Hematopoietic multipotent progenitor cell treated with erythropoietin and hydrocortisone succinate and interleukin-3 and kit ligand, for 17 days (in vitro differentiated cells): ENCODE measurements around the gene SDHC.
A peak's percentile ranks its signal among the peaks of the same experiment; 100 is the strongest.
"Not testable (repeated sequence)": the region's sequence is repeated elsewhere in the genome, so short reads cannot be mapped to it uniquely, and the experiment has no call there.

Experiments
- DNase-seq: peaks from one replicate; pipeline ENCODE4 v3.0.0-alpha.2; 2015; ENCODE audit warnings: low spot score

SDHC gene

DNA sequence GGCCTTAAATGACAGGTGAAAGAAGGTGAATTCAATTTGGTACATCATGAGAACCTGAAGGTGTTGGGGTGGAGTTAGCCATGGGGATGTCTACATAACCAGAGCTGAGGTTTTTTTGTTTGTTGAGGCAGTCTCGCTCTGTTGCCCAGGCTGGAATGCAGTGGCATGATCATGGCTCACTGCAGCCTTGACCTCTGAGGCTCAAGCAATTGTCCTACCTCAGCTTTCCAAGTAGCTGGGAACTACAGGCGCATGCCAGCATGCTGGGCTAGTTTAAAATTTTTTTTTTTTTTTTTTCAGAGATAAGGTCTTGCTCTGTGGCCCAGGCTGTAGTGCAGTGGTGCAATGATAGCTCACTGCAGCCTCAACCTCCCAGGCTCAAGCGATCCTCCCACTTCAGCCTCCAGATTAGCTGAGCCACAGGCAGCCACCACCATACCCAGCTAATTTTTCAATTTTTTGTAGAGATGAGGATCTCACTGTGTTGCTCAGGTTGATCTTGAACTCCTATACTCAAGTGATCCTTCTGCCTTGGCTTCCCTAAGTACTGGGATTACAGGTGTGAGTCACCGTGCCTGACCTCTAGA lies 2.5 kb upstream of the SDHC start:
- DNase-seq: no peak

DNA sequence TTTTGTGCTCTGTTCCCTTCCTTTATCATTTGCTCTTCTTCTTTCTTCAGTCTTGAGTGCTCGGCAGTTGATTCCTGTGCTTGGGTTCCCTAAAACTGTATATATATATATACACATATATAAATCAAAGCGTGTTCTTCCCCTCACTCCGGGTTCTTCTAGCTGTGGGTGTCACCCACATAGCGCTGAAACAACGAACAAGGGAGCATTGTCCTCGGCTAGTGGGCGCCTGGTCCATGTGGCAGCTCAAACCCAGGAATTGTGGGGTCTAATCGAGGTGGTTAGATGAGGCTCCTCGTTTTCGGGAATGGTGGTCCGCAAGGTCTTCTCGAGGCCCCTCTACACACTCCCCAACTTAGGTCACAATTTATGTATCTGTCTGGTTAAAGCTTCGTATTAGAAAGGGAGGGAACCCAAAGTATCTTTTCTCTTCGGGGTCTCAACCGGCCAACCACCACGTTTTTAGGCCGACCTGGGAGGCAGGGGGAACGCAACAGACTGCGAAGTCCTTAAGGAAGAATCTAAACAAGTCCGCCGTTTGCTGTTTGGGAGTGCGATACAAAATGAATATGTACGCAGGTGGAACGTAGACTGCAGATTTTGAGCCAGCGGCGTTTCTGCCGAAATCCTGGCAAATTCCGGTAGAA lies 504 bp upstream of the SDHC start:
- no peak for DNase-seq

DNA sequence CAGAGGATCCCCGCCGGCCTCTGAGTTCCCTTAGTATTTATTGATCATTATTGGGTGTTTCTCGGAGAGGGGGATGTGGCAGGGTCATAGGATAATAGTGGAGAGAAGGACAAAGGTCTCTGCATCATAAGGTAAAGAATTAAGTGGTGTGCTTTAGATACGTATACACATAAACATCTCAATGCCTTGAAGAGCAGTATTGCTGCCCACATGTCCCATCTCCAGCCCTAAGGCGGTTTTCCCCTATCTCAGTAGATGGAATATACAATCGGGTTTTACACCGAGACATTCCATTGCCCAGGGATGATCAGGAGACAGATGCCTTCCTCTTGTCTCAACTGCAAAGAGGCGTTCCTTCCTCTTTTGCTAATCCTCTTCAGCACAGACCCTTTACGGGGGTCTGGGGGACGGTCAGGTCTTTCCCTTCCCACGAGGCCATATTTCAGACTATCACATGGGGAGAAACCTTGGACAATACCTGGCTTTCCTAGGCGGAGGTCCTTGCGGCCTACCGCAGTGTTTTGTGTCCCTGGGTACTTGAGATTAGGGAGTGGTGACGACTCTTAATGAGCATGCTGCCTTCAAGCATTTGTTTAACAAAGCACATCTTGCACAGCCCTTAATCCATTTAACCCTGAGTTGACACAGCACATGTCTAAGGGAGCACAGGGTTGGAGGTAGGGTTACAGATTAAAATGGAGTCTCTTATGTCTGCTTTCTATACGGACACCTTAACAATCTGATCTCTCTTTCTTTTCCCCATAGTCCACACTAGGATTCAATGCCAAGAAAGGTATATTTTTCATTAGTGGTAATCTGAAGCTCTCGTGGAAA lies 1.9 kb downstream of the SDHC start:
- not testable (repeated sequence) for DNase-seq

DNA sequence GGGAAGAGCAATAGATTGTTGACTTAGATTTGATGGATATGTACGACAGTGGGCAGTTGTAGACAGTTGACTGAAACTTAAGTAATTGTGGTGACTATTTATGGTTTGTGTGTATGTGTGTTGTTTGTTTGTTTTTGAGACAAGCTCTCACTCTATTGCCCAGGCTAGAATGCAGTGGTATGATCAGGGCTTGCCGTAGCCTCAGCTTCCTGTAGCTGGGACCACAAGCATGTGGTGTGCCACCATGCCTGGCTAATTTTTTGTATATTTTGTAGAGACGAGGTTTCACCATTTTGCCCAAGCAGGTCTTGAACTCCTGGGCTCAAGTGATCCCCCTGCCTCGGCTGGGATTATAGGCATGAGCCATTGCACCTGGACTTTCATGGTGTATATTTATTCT lies 9.8 kb downstream of the SDHC start:
- no peak for DNase-seq

DNA sequence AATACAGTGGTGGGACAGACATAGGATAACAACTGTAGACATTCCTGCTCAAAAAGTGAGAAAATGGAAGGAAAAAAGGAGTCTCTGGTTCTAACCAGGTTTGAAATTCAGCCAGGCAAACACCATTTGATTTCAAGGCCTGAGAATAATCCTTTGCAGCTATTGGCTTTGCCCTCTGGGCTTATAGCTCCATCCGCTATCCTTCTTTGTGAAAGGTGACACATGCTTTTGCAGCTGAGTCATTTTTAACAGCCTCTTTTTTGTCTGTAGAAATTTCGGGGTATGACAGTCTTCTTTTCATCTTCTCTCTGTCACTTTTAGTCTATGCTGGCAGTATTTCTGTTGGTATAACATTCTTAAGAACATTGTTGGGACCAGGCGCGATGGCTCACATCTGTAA lies 16.2 kb downstream of the SDHC start:
- no peak for DNase-seq

DNA sequence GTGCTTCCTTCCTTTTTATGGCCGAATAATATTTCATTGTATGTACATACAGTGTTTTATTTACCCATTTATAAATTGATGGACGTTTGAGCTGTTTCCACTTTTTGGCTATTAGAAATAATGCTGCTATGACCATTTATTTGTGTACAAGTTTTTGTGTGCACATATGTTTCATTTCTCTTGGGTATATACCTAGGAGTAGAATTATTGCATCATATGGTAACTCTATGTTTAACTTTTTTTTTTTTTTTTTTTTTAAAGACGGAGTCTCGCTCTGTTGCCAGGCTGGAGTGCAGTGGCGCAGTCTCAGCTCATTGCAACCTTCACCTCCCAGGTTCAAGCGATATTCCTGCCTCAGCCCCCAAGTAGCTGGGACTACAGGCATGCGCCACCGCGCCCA lies 19.0 kb downstream of the SDHC start:
- no peak for DNase-seq

DNA sequence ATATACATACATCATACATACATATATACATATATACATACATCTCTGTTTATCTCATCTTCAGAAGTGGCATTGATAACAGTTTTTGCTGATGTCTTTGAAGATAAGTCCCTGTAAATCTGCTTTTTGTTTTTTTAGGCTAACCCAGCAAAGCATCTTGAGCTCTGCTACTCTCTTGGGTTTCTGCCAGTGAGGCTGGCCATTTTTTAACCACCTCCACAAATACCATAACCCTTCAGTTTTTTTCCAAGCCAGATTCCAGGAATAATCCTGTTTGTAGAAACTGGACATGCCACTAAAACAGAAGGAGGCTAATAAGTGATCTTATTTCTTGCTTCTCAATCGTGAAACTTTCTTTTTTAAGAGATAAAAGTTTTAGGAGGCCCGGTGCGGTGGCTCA lies 21.6 kb downstream of the SDHC start:
- DNase-seq: no peak

DNA sequence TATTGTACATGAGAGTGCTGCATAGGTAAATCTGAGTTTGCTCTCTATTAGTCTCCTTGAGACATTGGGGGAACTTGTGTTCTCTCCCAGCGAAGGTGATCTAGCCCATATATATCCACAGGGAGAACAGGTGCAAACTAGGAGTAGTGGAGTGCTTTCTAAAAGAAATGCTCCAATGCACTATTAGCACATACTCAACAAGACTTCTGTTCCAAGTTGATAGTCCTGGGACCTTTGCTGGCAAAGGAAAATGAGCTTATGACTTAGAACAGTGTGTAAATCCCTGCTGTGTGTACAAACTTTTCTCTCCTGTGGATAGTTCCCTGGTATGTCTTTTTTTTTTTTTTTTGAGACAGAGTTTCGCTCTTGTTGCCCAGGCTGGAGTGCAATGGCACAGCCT lies 28.0 kb downstream of the SDHC start:
- DNase-seq: no peak

DNA sequence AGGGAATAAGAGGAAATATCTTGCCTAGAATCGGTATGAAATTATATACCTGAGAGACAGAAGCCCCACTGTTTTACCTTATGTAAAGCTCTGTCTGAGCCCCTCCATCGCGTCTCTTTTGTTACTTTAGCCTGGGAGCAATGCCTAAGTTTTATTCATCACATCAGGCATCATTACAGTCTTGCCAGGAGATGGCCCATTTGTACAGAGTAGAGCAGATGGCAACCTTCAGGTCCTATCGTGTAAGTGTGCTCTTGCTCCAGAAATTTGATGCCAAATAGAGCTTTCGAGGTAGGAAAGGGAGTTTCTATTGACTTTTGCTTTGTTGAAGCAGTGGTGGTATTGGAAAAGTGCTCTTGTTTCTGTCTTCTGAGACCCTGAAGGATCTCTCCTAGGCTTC lies 28.6 kb downstream of the SDHC start:
- DNase-seq: no peak

DNA sequence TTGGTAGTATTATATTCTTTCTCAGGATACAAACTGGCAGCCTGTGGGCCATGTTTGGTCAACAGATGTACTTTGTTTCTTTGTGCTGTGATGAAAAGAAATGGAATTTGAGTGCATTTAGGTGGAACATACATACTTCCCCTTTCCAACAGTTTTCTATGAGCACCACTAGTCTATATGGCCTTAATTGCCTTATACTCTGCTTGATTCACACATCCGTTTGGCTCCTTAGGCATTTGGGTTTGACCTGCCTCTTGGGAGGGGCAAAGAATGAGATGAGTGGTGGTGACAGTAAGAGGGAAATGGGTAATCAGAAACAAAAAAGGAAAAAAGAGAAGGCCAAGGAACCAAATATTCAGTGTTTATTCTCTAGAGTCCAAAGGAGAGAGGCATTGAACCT lies 36.5 kb downstream of the SDHC start:
- DNase-seq: no peak

DNA sequence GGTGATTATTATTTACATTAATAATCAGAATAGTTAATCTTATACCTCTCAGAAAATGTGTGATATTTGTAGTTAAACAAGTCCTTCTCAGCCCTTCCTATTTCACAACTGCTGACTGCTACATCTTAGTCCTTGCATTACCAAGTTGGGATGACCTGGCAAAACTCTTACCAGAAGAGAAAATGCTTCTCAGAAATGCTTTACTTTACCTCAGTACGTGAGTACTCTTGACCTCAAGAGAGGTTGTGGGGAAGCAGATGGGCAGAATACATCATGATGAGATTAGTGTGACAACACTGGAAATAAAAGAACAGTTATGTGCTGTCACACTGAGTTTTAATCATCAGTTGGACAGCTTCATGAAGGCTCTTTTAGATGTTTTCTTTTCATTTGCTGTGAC lies 37.3 kb downstream of the SDHC start:
- DNase-seq: no peak

DNA sequence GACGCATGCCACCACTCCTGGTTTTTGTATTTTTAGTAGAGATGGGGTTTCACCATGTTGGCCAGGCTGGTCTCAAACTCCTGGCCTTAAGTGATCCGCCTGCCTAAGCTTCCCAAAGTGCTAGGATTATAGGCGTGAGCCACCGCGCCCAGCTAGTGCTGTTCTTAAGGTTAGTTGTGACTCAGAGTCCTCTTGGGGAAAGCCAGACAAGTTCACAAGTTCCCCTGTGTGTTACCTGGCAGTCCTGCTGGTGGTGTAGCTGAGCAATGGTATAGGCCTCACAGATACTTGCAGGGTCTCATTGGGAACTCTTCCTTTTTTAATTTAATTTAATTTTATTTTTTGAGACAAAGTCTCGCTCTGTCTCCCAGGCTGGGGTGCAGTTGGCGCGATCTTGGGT lies 42.9 kb downstream of the SDHC start:
- no peak for DNase-seq

DNA sequence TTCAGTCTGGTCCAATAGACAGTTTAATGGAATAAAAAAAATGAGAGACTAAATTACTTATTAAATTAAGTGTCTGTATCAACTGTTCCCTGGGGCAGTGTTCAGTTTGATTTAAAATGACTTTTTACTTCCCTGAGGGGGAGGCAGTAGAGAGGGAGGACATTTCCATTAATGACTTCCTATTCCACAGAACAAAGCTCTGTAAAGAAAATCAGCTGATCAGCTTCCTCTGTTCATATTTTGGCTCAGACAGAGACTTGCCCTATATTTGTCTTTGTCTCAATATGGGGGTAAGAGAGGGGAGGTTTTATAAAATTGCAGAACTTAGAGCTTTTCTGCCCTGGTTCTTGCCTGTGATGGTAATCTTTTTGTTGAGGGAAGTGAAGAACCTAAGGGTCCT lies 45.1 kb downstream of the SDHC start:
- no peak for DNase-seq

DNA sequence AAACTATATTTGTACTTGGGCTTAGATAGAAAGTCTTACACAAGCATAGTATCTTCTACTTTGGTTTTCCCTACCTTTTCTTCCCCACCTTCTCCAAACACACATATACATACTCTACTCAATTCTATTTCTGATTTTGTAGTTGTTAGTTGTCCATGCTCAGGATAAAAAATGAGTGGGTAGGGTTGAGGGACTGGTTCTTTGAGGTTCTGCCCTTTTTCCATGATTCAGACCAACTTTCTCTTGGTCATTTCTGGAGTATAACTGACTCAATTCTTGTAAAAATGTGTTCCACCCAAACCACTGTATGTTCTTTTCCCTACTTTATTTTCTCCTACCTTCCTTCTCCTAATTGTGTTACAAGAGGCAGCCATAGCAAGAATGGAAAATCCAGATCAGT lies 50.2 kb downstream of the SDHC start:
- no peak for DNase-seq

DNA sequence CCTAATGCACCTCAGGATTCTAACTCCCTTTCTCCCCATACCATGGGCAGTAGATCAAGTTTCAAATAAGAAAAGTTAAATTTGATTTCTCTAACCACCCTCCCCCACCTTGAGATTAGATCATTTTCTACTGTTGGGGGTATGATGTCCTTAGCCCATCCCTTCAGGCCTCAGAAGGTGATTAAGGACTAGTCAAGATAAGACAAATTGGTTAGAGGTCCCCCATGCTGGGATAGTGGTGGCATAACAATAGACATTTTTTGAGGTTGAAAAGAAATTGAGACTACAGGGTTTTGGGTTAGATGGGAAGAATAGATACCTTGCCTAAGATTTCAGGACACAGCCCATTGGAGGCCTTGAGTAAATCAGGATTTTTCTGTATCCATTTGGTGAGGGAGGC lies 51.0 kb downstream of the SDHC start:
- no peak for DNase-seq

DNA sequence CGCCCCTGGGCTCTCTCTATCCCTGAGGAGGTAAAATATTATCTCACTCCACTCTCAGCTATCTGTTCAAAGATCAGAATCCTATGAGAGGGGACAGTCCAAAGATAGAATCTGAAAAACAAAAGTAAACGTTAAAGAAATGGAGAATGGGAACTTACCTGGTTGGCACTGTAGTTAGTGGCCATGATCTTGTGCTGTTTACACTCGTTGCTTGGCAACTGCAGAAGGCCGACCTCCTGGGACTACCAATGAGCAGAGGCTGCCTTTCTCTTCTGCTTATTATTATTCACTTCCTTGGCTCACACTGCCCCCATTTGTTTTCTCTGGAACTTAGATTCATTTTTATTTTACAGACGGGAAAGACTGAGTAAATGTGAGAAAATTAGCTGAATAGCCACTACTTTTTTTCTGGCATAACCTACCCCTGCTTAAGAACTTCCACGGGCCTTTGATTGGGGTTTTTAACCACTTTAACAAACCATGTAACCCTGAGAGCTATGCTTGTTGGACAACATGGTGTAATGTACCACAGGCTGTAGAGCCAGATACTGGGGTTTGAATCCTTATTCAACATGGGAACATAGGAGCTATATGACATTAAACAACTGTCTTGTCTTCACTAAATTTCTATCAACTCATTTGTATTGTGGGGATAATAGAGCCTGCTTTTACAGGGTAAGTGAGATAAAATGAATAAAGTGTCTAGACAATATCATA lies 53.7 kb downstream of the SDHC start, which contains the start of gene CFAP126:
CFAP126 (minus strand) TSS at position 193 of the 717 bp plus-strand sequence; CDS start at position 185, 8 bp downstream.
- no peak for DNase-seq

DNA sequence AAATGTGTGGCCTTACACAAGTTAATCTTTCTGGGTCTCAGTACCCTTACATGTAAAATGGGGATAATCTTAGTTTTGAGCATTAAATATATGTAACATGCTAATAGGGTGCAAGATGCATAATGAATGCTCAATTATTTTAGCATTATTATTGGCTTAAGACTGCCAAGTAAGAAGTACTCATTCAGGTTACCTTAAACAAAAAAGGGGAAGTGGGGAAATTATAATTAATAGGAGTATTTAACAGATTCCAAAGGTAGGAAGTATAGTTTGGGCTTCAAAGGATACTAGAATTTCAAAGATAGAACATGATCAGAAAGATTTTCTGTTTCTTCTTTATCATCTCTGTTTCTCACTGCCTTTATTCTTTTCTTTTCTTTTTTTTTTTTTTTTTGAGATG lies 59.3 kb downstream of the SDHC start:
- no peak for DNase-seq

DNA sequence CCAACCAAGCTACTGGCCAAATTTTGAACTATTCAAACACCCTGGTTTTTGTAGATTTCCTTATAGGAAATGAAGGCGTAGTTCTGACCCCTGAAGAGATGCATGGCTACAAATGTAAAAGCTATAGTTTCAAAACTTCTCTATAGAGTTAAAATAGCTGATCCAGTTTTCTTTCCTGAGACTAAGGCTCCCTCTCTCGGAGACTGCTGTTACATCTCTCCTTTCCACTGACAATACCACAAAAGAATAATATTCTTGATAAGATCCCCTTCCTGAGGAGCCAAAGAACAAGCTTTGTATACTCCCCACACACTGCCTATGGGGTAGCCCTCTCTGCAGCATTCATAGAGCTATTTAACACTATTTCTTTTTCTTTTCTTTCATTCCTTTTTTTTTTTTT lies 60.2 kb downstream of the SDHC start:
- DNase-seq: no peak

DNA sequence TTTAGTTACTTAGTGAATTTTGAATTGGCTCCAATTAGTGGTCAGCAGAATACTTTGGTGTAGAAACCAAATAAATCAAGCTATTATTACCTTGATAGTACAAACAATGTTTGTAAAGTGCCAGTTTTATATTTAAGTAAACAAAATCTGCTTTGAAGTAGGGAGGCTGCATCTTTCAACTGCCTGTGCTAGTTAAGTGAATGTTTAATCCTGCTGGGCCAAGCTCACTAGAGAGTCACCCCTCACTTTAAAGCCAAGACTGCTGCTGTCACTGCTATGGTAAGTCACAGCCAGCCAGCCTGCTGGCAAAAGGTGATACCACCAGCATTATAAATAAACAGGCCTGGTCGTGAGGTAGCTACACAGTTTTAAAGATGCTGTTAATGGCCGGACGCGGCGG lies 63.8 kb downstream of the SDHC start:
- DNase-seq: no peak

DNA sequence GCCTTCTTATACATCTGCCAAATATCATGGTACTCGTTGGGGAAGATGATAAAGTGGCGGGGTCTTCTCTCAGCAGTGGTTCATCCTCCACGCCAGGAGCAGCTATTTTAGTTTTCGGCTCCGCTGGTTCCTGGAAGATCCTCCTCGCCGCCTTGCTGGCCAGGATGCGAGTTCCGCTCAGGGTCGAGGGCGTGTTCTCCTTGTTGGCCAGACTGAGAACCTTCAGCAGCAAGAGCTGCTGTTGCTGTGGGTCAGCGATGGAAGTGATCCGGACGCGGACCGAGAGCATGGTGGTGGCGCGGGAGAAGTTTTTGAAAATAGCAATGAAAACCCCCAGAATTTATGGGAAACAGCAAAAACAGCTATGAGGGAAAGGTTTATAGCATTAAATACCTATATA lies 64.9 kb downstream of the SDHC start:
- no peak for DNase-seq

DNA sequence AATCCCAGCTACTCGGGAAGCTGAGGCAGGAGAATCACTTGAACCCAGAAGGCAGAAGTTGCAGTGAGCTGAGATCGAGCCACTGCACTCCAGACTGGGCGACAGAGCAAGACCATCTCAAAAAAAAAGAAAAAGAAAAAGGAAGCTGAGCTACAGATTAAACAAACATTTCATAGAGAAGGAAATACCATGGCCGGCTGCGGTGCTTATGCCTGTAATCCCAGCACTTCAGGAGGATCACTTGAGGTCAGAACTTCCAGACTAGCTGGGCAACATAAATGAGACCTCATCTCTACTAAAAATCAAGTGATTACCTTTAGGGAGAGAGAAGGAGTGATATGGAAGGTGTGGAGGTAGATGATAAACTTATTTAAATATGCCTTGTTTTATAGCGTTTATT lies 67.5 kb downstream of the SDHC start:
- DNase-seq: no peak

DNA sequence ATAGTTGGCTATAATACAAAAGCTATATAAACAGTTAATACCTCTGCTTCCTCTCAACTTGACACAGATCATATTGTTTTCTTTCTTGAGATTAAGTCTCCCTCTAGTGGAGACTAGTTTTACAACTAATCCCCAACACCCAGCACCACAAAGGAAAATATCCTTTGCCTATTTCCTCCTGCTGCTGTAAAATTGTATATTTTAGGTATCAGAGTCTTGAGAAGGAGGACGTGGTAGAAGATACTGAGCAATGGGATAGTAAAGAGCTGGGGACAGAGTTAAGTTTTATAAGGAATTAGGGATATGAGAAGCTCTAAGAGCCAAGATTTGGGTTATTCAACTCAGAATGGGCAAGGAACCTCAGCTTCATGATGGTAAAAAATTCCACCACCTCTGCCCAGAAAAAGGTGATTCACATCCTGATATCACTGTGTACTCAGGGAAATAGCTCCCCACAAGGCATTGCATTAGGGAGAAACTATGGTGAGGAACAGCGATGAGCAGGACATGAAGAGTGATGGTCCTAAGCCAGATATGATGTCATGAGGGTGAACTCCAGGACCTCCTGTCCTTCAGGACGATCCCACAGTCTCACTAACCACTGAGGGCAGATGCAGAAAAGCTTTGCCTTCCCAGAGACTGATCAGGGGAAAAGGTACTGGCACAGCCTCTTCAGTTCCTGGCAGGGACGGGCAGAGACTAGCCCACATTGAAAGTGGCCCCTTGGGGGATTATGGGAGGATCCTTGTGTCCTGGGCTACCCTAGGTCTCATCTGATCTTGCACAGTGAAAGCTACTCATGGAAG lies 68.2 kb downstream of the SDHC start:
- peak; percentile 75 for DNase-seq
